Prostate gland (tissue), 2 donors: ENCODE measurements around the gene TAF10. TPM values are rescaled to one million over a fixed set of nuclear protein-coding genes. Genes with fewer than 3 reads are reported as not detected.

ENCODE experiments used
- DNase-seq: peaks from one replicate; pipeline ENCODE4 v3.0.0-alpha.2; 2019; ENCODE audit warnings: low spot score
- H3K27ac ChIP-seq, 2 donors: fragments of 200-600 bp; sonication (generic); 2 replicates each; pipeline ENCODE4 v1.5.1; 2017 to 2019
- H3K27me3 ChIP-seq: fragments of 200-600 bp; sonication (generic); replicated peaks from 2 replicates; pipeline ENCODE4 v1.5.1; 2019; ENCODE audit not compliant: insufficient read depth
- H3K36me3 ChIP-seq, 2 donors: fragments of 200-600 bp; sonication (generic); 1 replicate in 1 of 2; 2 replicates in 1 of 2; pipeline versions ENCODE4 v1.5.1 to v1.8.1; 2017 to 2019
- H3K4me1 ChIP-seq: fragments of 200-600 bp; sonication (generic); replicated peaks from 2 replicates; pipeline ENCODE4 v1.5.1; 2019
- H3K4me3 ChIP-seq, 2 donors: fragments of 200-600 bp; sonication (generic); 2 replicates each; pipeline ENCODE4 v1.5.1; 2017 to 2019
- H3K9me3 ChIP-seq: fragments of 200-600 bp; sonication (generic); 2 replicates; pipeline ENCODE4 v1.5.1; 2017
- POLR2A ChIP-seq: fragments of 450-650 bp; IDR thresholded peaks from one replicate; pipeline ENCODE4 v1.6.1; 2016; ENCODE audit warnings: antibody characterized with exemption, mild to moderate bottlenecking
- POLR2AphosphoS5 ChIP-seq: sonication (generic); formaldehyde crosslinking; IDR thresholded peaks from one replicate; pipeline ENCODE4 v1.6.1; 2017; ENCODE audit warnings: antibody characterized with exemption
- WGBS: methylation state at CpG from one replicate; pipeline ENCODE4 v1.1.5; 2018; 5-methylcytosine and 5-hydroxymethylcytosine counted together
- intact Hi-C: fragments of 100-400 bp; cut with DNase I; formaldehyde crosslinking; loops from one replicate; pipeline ENCODE4 v1.14.2; 2022
- total RNA-seq, 2 donors: library from RNA; depleted of rRNA; stranded (reverse); fragments of >200 nt; gene quantifications; one replicate each; pipeline ENCODE4 v1.1.0, GENCODE V29; 2016
- TF ChIP-seq, protein P1 (sequence below), 4 experiments: fragments of 200-600 bp in 2 of 4; fragments of 450-650 bp in 2 of 4; sonication (generic) in 2 of 4; IDR thresholded peaks; 1 replicate in 3 of 4; 2 replicates in 1 of 4; pipeline ENCODE4 v1.5.1; 2016 to 2019; ENCODE audit warnings: antibody characterized with exemption in 4 of 4, mild to moderate bottlenecking in 2 of 4, moderate library complexity in 2 of 4

TAF10 gene
- total RNA-seq, 2 donors from 2014 or later, result 130 to 193 TPM

DNA sequence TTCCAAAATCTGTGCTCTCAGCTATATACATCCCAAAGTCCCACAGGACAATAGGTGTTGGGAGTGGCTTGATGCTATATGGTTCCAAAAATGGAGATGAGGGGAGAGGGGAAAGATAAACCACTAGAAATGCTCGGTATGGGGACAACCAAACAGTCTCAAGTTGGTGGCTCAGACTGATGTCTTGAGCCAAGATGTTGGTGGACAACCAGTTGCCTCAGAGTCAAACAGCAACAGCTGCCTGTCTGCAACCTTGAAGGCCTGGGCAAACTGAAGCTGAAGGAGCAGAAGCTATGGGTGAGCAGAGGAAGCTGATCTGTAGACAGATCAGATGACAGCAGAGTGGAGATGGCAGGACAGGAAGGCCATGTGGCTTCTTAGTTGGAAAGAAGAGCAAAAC is 12.6 kb downstream of the TAF10 start:
- peak; percentile 0 for DNase-seq
- Histone ChIP-seq H3K36me3 (peaks cover 7 to 22% of the 10 kb centered on the region in 2 donors), H3K27ac (no peak overlapping the region), H3K4me1 (peaks cover 7% of the 10 kb centered on the region), H3K9me3 (no peaks in the 10 kb centered on the region), H3K4me3 (no peak overlapping the region), H3K27me3 (no peaks in the 10 kb centered on the region)
- WGBS, result 91% methylated on average over 1 of the region's 1 CpG
- no peak for TF ChIP-seq POLR2A
- TF ChIP-seq, protein P1, sequence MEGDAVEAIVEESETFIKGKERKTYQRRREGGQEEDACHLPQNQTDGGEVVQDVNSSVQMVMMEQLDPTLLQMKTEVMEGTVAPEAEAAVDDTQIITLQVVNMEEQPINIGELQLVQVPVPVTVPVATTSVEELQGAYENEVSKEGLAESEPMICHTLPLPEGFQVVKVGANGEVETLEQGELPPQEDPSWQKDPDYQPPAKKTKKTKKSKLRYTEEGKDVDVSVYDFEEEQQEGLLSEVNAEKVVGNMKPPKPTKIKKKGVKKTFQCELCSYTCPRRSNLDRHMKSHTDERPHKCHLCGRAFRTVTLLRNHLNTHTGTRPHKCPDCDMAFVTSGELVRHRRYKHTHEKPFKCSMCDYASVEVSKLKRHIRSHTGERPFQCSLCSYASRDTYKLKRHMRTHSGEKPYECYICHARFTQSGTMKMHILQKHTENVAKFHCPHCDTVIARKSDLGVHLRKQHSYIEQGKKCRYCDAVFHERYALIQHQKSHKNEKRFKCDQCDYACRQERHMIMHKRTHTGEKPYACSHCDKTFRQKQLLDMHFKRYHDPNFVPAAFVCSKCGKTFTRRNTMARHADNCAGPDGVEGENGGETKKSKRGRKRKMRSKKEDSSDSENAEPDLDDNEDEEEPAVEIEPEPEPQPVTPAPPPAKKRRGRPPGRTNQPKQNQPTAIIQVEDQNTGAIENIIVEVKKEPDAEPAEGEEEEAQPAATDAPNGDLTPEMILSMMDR (IDR thresholded peaks at IDR 0.05), result no peak
- no peak for TF ChIP-seq POLR2AphosphoS5
- intact Hi-C loops, result loop anchor here (5.0 kb wide), 1 partner anchor 72 kb away; no protein-coding TSS in a partner anchor

DNA sequence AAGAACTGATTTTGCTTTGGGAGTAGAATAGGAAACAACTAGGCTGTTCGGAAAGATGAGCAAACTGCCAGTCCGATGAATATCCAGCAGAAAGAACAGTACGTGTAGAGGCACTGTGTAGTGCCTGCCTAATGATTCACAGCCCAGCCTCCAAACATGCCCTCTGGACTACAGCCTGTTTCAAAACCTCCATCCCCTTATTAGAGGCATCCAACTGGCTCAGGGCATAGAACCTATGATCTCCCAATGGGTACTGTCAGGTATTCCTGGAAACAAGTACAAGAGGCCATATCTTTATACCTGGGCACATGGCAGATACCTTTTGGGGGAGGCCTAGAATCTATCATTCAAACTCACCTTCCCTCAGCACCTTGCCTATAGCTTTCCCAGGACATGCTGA is 13.5 kb downstream of the TAF10 start:
- Histone ChIP-seq H3K9me3 (no peaks in the 10 kb centered on the region), H3K4me1 (peaks cover 7% of the 10 kb centered on the region), H3K27ac (no peak overlapping the region), H3K27me3 (no peaks in the 10 kb centered on the region), H3K4me3 (no peak overlapping the region), H3K36me3 (peaks cover 7 to 22% of the 10 kb centered on the region in 2 donors)
- TF ChIP-seq POLR2AphosphoS5 (no peak), POLR2A (no peak)
- TF ChIP-seq, protein P1 (IDR thresholded peaks at IDR 0.05), result no peak
- 91% methylated on average over 3 of the region's 3 CpGs for whole genome bisulfite sequencing
- intact Hi-C loops, result loop anchor here (5.0 kb wide), 1 partner anchor 71 kb away; no protein-coding TSS in a partner anchor
- DNase-seq, result no peak

DNA sequence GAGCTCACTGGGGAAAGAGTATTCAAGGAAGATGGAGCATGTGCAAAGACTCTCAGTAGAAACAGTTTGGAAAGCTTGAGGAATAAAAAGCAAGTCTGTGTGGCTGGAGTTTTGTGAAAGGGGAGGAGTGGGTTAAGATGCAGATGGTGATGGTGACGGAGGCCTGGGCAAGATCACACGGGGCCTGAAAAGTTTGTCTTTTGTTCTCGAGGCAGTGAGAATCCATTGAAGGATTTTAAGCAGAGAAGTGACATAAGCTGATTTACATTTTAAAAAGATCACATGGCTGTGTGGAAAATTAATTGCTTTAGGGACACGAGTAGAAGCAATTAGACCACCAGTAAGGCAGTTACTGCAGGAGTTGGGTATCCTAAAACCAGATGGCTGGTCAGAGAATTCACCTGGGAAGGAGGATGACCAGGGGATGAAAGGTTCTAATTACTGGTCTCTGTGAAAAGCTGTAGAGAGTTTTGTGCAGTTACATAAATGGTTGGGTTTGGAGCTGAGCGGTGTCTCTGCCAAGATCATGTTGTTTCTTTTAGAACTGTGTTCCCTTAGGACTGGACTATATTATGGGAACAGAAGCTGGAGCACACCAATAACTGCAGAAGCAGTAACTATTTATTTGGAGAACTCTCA is 15.7 kb downstream of the TAF10 start:
- WGBS, result 45% methylated on average over 5 of the region's 5 CpGs
- Histone ChIP-seq H3K4me3 (no peak overlapping the region), H3K9me3 (no peaks in the 10 kb centered on the region), H3K36me3 (peaks cover 7 to 21% of the 10 kb centered on the region in 2 donors), H3K27ac (peak overlapping the region; percentile 3 to 39), H3K27me3 (no peaks in the 10 kb centered on the region), H3K4me1 (no peaks in the 10 kb centered on the region)
- intact Hi-C loops, result loop anchor here (5.0 kb wide), 1 partner anchor 69 kb away; no protein-coding TSS in a partner anchor
- DNase-seq, result no peak
- TF ChIP-seq, protein P1 (IDR thresholded peaks at IDR 0.05), result no peak
- TF ChIP-seq POLR2AphosphoS5 (peak; percentile 33), POLR2A (no peak)

DNA sequence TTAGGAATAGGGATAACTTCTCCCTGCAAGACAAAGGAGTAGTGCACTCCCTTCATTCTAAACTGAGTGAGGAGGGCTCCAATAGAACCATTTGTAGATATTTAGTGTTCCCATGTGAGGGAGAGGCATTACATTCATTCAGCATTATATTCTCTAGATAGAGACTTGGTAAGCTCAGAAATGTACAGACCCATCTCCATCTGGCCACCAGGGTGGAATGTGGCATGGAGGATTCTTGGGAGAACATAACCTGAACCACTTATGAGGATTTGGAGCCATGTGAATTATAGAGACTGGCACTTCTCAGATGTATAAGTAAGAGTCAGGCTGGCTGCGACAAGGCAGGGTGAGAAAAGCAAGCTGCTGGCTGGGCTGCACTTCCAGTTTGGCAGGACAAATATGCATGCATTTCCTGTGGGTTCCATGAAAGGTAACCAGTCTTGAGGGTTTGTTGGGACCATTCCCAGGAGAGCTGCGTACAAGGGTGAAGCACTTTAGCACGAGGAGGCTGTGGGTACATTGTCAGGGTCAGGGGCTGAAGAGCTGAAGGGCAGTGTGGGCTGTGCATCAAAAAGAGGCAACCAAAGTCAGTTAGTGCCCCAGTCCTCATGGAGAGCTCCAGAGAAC is 17.8 kb downstream of the TAF10 start:
- H3K36me3 ChIP-seq, result peaks cover 0 to under 1% of the 10 kb centered on the region in 2 donors
- no peaks in the 10 kb centered on the region for H3K4me1 ChIP-seq
- 67% methylated on average over 3 of the region's 3 CpGs for WGBS
- H3K4me3 ChIP-seq, result no peak overlapping the region
- H3K27ac ChIP-seq, result no peak overlapping the region
- no peak for DNase-seq
- TF ChIP-seq, protein P1 (IDR thresholded peaks at IDR 0.05), result no peak
- TF ChIP-seq POLR2A, result no peak
- no peak for TF ChIP-seq POLR2AphosphoS5
- no peaks in the 10 kb centered on the region for H3K27me3 ChIP-seq
- no peaks in the 10 kb centered on the region for H3K9me3 ChIP-seq
- intact Hi-C loops, result no loop called here
